GM19467 (cell line): ENCODE results near the gene PLA2G2F.
"Not testable (repeated sequence)": the region's sequence is repeated elsewhere in the genome, so short reads cannot be mapped to it uniquely, and the experiment has no call there.

ENCODE experiments used
- ATAC-seq: cut with Tn5 transposase; IDR thresholded peaks from one replicate; pipeline ENCODE4 v1.9.1; 2021; ENCODE audit warnings: mild to moderate bottlenecking, moderate library complexity; ENCODE audit not compliant: unreplicated experiment

The PLA2G2F gene

GRCh38 chr1:20114021-20114648 is 25.0 kb upstream of the PLA2G2F start:
- ATAC-seq = no peak

- ATAC-seq = no peak
Measured at GRCh38 chr1:20115479-20115878, 23.6 kb upstream of the PLA2G2F start.

GRCh38 chr1:20115916-20116315 is 23.2 kb upstream of the PLA2G2F start:
- ATAC-seq = no peak

GRCh38 chr1:20117236-20117635 is 21.9 kb upstream of the PLA2G2F start:
- no peak for ATAC-seq

GRCh38 chr1:20119347-20119746 is 19.8 kb upstream of the PLA2G2F start, which contains the start of gene PLA2G2D:
Gene PLA2G2D (minus strand): TSS chr1:20119536. CDS start chr1:20119498, 38 bp downstream.
- ATAC-seq = no peak

GRCh38 chr1:20120796-20121195 is 18.3 kb upstream of the PLA2G2F start:
- ATAC-seq = no peak

GRCh38 chr1:20123722-20124455 is 15.2 kb upstream of the PLA2G2F start:
- no peak for ATAC-seq

- ATAC-seq = no peak
Measured at GRCh38 chr1:20124456-20125057, 14.6 kb upstream of the PLA2G2F start.

- no peak for ATAC-seq
Measured at GRCh38 chr1:20125100-20125499, 14.0 kb upstream of the PLA2G2F start.

- no peak for ATAC-seq
Measured at GRCh38 chr1:20126041-20126805, 12.9 kb upstream of the PLA2G2F start.

GRCh38 chr1:20126806-20127440 is 12.2 kb upstream of the PLA2G2F start:
- ATAC-seq = no peak

- ATAC-seq = not testable (repeated sequence)
Measured at GRCh38 chr1:20130518-20130917, 8.6 kb upstream of the PLA2G2F start.

- ATAC-seq = no peak
Measured at GRCh38 chr1:20134995-20135394, 4.1 kb upstream of the PLA2G2F start.

GRCh38 chr1:20136249-20136648 is 2.9 kb upstream of the PLA2G2F start:
- ATAC-seq = no peak

- no peak for ATAC-seq
Measured at GRCh38 chr1:20137055-20137454, 2.1 kb upstream of the PLA2G2F start.

GRCh38 chr1:20137604-20138003 is 1.5 kb upstream of the PLA2G2F start:
- no peak for ATAC-seq

GRCh38 chr1:20138346-20138745 is 777 bp upstream of the PLA2G2F start:
- no peak for ATAC-seq

- ATAC-seq = no peak
Measured at GRCh38 chr1:20139776-20140612, 871 bp downstream of the PLA2G2F start.

GRCh38 chr1:20141001-20141400 is 1.9 kb downstream of the PLA2G2F start:
- no peak for ATAC-seq

- no peak for ATAC-seq
Measured at GRCh38 chr1:20141466-20141865, 2.3 kb downstream of the PLA2G2F start.
